ENCODE results near the gene IRX6. TPM values are rescaled to one million over a fixed set of nuclear protein-coding genes. Genes with fewer than 3 reads are reported as not detected.

The IRX6 gene
- total and polyA plus RNA-seq, 3 donors from 2014 or later = 0.12 to 0.63 (median 0.50) TPM

DNA sequence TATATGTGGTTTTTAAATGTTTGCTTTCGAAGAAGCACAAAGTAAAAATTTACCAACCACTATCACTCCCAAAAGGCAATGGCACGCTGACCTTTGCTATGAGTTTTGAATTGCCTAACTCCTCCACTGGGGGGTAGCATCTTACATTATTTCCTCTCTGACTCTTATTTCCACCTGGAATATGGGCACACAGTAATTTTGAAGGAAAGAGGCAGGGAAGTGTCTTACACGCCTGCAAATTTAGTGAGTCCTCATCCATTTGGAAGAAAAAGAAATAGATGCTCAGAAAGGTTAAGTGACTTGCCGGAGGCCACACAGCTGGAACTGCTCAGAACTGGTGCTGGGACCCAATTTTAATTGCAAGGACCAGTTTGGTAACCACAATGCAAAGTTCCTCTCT is 29.9 kb upstream of the IRX6 start:
- H3K27me3 ChIP-seq = no peaks in the 10 kb centered on the region
- no peak for DNase-seq
- intact Hi-C loops (cut with DNase I; ENCODE audit: low total_unique reads) = no loop called here
- TF ChIP-seq CTCF (IDR thresholded peaks at IDR 0.05) (no peak), POLR2A (IDR thresholded peaks at IDR 0.05) (no peak)
- no peaks in the 10 kb centered on the region for H3K36me3 ChIP-seq (ENCODE audit: low read depth, missing control alignments)
- no peak overlapping the region for H3K4me3 ChIP-seq
- no peaks in the 10 kb centered on the region for H3K9me3 ChIP-seq
- no peak overlapping the region for H3K27ac ChIP-seq
- WGBS, 2 donors = 85 to 91% methylated on average over 4 of the region's 4 CpGs
- H3K4me1 ChIP-seq = no peaks in the 10 kb centered on the region

- 46 to 52% methylated on average over 4 of the region's 4 CpGs for WGBS, 2 donors
- intact Hi-C loops (cut with DNase I; ENCODE audit: low total_unique reads) = no loop called here
- H3K4me3 ChIP-seq = no peak overlapping the region
- H3K27ac ChIP-seq = no peak overlapping the region
- no peak for TF ChIP-seq POLR2A (IDR thresholded peaks at IDR 0.05)
- TF ChIP-seq CTCF (IDR thresholded peaks at IDR 0.05) = no peak
- no peaks in the 10 kb centered on the region for H3K9me3 ChIP-seq
- DNase-seq = no peak
- H3K4me1 ChIP-seq = no peaks in the 10 kb centered on the region
- H3K27me3 ChIP-seq = no peaks in the 10 kb centered on the region
- no peaks in the 10 kb centered on the region for H3K36me3 ChIP-seq (ENCODE audit: low read depth, missing control alignments)
Observed at GRCh38 chr16:55294931-55295342, 29.1 kb upstream of the IRX6 start.

DNA sequence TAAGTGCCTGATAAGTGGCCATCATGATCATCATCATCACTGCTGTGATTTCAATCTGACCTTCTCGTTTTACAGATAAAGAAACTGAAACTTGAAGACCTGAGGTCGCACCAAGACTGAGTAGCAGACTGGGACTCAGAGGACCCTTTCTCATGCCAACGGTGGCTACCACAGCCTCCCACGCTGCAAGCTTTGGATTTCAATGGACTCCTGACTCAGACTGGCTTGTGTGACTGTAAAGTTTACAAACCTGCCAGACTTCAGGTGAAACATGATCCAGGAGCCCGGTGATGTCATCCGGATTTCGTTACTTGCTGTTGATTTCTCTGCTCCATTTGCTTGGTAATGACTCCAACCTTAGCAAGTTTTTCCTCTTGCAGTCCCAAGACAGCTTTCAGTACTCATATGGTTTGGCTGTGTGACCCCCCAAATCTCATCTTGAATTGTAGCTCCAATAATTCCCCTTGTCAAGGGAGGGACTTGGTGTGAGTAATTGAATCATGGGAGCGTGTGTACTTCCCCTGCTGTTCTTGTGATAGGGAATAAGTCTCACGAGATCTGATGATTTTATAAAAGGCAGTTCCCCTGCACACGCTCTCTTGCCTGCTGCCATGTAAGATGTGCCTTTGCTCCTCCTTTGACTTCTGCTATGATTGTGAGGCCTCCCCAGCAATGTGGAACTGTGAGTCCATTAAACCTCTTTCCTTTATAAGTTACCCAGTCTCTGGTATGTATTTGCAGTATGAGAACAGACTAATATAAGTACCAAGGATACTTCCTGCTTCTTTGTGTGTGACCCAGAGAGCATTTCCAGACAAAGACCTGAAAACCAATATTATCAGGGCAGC is 26.7 kb upstream of the IRX6 start:
- no peak overlapping the region for H3K27ac ChIP-seq
- H3K27me3 ChIP-seq = no peaks in the 10 kb centered on the region
- intact Hi-C loops (cut with DNase I; ENCODE audit: low total_unique reads) = no loop called here
- H3K4me1 ChIP-seq = no peaks in the 10 kb centered on the region
- H3K4me3 ChIP-seq = no peak overlapping the region
- DNase-seq = no peak
- no peaks in the 10 kb centered on the region for H3K9me3 ChIP-seq
- no peak for TF ChIP-seq CTCF (IDR thresholded peaks at IDR 0.05)
- no peak for TF ChIP-seq POLR2A (IDR thresholded peaks at IDR 0.05)
- H3K36me3 ChIP-seq (ENCODE audit: low read depth, missing control alignments) = no peaks in the 10 kb centered on the region
- 86 to 88% methylated on average over 10 of the region's 10 CpGs for WGBS, 2 donors

- DNase-seq = no peak
- 0% methylated on average over 1 of the region's 1 CpG for WGBS, 2 donors
- Histone ChIP-seq H3K4me3 (no peak overlapping the region), H3K27me3 (no peaks in the 10 kb centered on the region), H3K9me3 (no peaks in the 10 kb centered on the region), H3K4me1 (no peaks in the 10 kb centered on the region), H3K36me3 (ENCODE audit: low read depth, missing control alignments) (no peaks in the 10 kb centered on the region), H3K27ac (no peak overlapping the region)
- TF ChIP-seq POLR2A (IDR thresholded peaks at IDR 0.05) = no peak
- no peak for TF ChIP-seq CTCF (IDR thresholded peaks at IDR 0.05)
- intact Hi-C loops (cut with DNase I; ENCODE audit: low total_unique reads) = no loop called here
Observed at GRCh38 chr16:55297910-55298479, 26.0 kb upstream of the IRX6 start.

Data from testis (tissue), 3 donors.